Liver (tissue), 9 donors: Measurements from ENCODE around the gene NUDT22. TPM values are rescaled to one million over a fixed set of nuclear protein-coding genes. Genes with fewer than 3 reads are reported as not detected.

Source experiments
- DNase-seq: peaks from one replicate; pipeline ENCODE4 v3.0.0-alpha.2; 2017; ENCODE audit warnings: low spot score
- H3K27ac ChIP-seq, 2 donors: one replicate each; pipeline ENCODE4 v1.7.0; 2013; ENCODE audit warnings: inconsistent platforms in 2 of 2, low read length in 2 of 2, control low read depth in 1 of 2, low read depth in 1 of 2, mild to moderate bottlenecking in 1 of 2
- H3K27me3 ChIP-seq, 4 donors: one replicate each; pipeline versions ENCODE4 v1.6.1 to v1.7.0; 2013; ENCODE audit warnings: low read length in 3 of 4, inconsistent platforms in 1 of 4, mild to moderate bottlenecking in 1 of 4, moderate library complexity in 1 of 4; ENCODE audit not compliant: control insufficient read depth in 4 of 4, insufficient read depth in 4 of 4
- H3K36me3 ChIP-seq, 4 donors: one replicate each; pipeline versions ENCODE4 v1.6.1 to v1.7.0; 2013; ENCODE audit warnings: low read length in 3 of 4, mild to moderate bottlenecking in 3 of 4, low read depth in 1 of 4, moderate library complexity in 1 of 4; ENCODE audit not compliant: control insufficient read depth in 4 of 4, insufficient read depth in 3 of 4
- H3K4me1 ChIP-seq, 4 donors: one replicate each; pipeline versions ENCODE4 v1.6.1 to v1.7.0; 2013; ENCODE audit warnings: low read length in 3 of 4, mild to moderate bottlenecking in 3 of 4, moderate library complexity in 1 of 4; ENCODE audit not compliant: control insufficient read depth in 4 of 4, insufficient read depth in 4 of 4
- H3K4me3 ChIP-seq, 3 donors: one replicate each; pipeline versions ENCODE4 v1.6.1 to v1.7.0; 2013; ENCODE audit warnings: low read length in 3 of 3, control low read depth in 1 of 3, low read depth in 1 of 3, mild to moderate bottlenecking in 1 of 3
- H3K9ac ChIP-seq, 2 donors: one replicate each; pipeline ENCODE4 v1.7.0; 2013; ENCODE audit warnings: low read length in 2 of 2, mild to moderate bottlenecking in 2 of 2, moderate library complexity in 2 of 2, control low read depth in 1 of 2, low read depth in 1 of 2
- H3K9me3 ChIP-seq, 4 donors: one replicate each; pipeline versions ENCODE4 v1.6.1 to v1.7.0; 2013; ENCODE audit warnings: low read length in 3 of 4; ENCODE audit not compliant: control insufficient read depth in 4 of 4
- ATF3 ChIP-seq: IDR thresholded peaks from 2 replicates; pipeline ENCODE4 v1.6.1; 2016; ENCODE audit warnings: antibody characterized with exemption
- CTCF ChIP-seq: fragments of 150-350 bp; IDR thresholded peaks from 2 replicates; pipeline ENCODE4 v1.5.1; 2017; ENCODE audit warnings: improper control_type of control experiment, low read depth, low read length; ENCODE audit not compliant: missing input control
- EGR1 ChIP-seq, 2 donors: IDR thresholded peaks; 2 replicates each; pipeline ENCODE4 v1.6.1; 2016 to 2018; ENCODE audit warnings: antibody characterized with exemption in 2 of 2, low read depth in 2 of 2
- FOXA1 ChIP-seq: IDR thresholded peaks from 2 replicates; pipeline ENCODE4 v1.6.1; 2016; ENCODE audit warnings: antibody characterized with exemption
- FOXA2 ChIP-seq: IDR thresholded peaks from 2 replicates; pipeline ENCODE4 v1.6.1; 2016; ENCODE audit warnings: antibody characterized with exemption
- GABPA ChIP-seq, 2 donors: IDR thresholded peaks in 1 of 2; conservative IDR thresholded peaks in 1 of 2; 2 replicates each; pipeline ENCODE4 v1.6.1; 2016; ENCODE audit warnings: antibody characterized with exemption in 2 of 2, mild to moderate bottlenecking in 1 of 2, moderate library complexity in 1 of 2
- HNF4A ChIP-seq, 2 donors: conservative IDR thresholded peaks; 2 replicates each; pipeline ENCODE4 v1.6.1; 2016; ENCODE audit warnings: antibody characterized with exemption in 2 of 2, mild to moderate bottlenecking in 2 of 2
- MAX ChIP-seq: IDR thresholded peaks from 2 replicates; pipeline ENCODE4 v1.6.1; 2016; ENCODE audit warnings: antibody characterized with exemption
- NR2F2 ChIP-seq: IDR thresholded peaks from 2 replicates; pipeline ENCODE4 v1.6.1; 2016; ENCODE audit warnings: antibody characterized with exemption
- RAD21 ChIP-seq, 2 donors: IDR thresholded peaks; 2 replicates each; pipeline ENCODE4 v1.6.1; 2016; ENCODE audit warnings: antibody characterized with exemption in 2 of 2, mild to moderate bottlenecking in 2 of 2
- REST ChIP-seq: IDR thresholded peaks from 2 replicates; pipeline ENCODE4 v1.6.1; 2016; ENCODE audit warnings: antibody characterized with exemption, mild to moderate bottlenecking
- RXRA ChIP-seq, 2 donors: IDR thresholded peaks; 2 replicates each; pipeline ENCODE4 v1.6.1; 2017 to 2018; ENCODE audit warnings: antibody characterized with exemption in 2 of 2, mild to moderate bottlenecking in 1 of 2
- SP1 ChIP-seq: IDR thresholded peaks from 2 replicates; pipeline ENCODE4 v1.6.1; 2018; ENCODE audit warnings: antibody characterized with exemption, mild to moderate bottlenecking
- YY1 ChIP-seq: IDR thresholded peaks from 2 replicates; pipeline ENCODE4 v1.6.1; 2016; ENCODE audit warnings: antibody characterized with exemption, mild to moderate bottlenecking
- ZBTB33 ChIP-seq: IDR thresholded peaks from 2 replicates; pipeline ENCODE4 v1.6.1; 2016; ENCODE audit warnings: antibody characterized with exemption
- WGBS: extraction: QIAGEN DNeasy Blood & Tissue Kit; methylation state at CpG from one replicate; pipeline ENCODE4 v1.1.7; 2013; 5-methylcytosine and 5-hydroxymethylcytosine counted together
- polyA plus RNA-seq, 2 donors: library from polyadenylated mRNA; stranded (reverse) in 1 of 2; unstranded in 1 of 2; fragments of 200-250 nt in 1 of 2; fragments of >200 nt in 1 of 2; fragmentation: Nextera tagmentation in 1 of 2; extraction: Ambion mirVana in 1 of 2; gene quantifications; one replicate each; pipeline versions ENCODE4 v1.2.1 to v1.2.3, GENCODE V29; 2013 to 2015
- total RNA-seq, 2 donors: library from RNA; depleted of rRNA; stranded (reverse); fragments of >200 nt; gene quantifications; one replicate each; pipeline ENCODE4 v1.2.3, GENCODE V29; 2014
- donor health status: healthy.
- donor health status: healthy.
- donor health status: healthy.
- donor health status: healthy.
- donor health status: healthy.

The NUDT22 gene
- total and polyA plus RNA-seq, 4 donors: 20.0 to 47.8 (median 41.2) TPM

- Histone ChIP-seq H3K36me3 (peaks cover 0 to 6% (median 4%) of the 10 kb centered on the region in 4 donors), H3K27ac (no peak overlapping the region), H3K4me3 (no peak overlapping the region), H3K4me1 (peaks cover 15 to 58% (median 44%) of the 10 kb centered on the region in 4 donors), H3K9me3 (no peaks in the 10 kb centered on the region), H3K27me3 (no peaks in the 10 kb centered on the region), H3K9ac (no peak overlapping the region)
- TF ChIP-seq NR2F2: no peak
- no peak for TF ChIP-seq ATF3
- no peak for TF ChIP-seq HNF4A (conservative IDR thresholded peaks at IDR 0.05)
- TF ChIP-seq CTCF: no peak
- TF ChIP-seq REST: no peak
- no peak for TF ChIP-seq SP1
- no peak for TF ChIP-seq RXRA (IDR thresholded peaks at IDR 0.05)
- no peak for TF ChIP-seq GABPA (IDR thresholded peaks at IDR 0.05 in 1 of 2, conservative IDR thresholded peaks at IDR 0.05 in 1 of 2)
- TF ChIP-seq RAD21 (IDR thresholded peaks at IDR 0.05): no peak
- TF ChIP-seq MAX: no peak
- TF ChIP-seq ZBTB33: no peak
- no peak for TF ChIP-seq FOXA1
- no peak for TF ChIP-seq EGR1 (IDR thresholded peaks at IDR 0.05; ENCODE audit: low read depth in 2 of 2)
- no peak for DNase-seq
- 92% methylated on average over 8 of the region's 8 CpGs for WGBS
Measured at GRCh38 chr11:64243236-64243854, 17.3 kb downstream of the NUDT22 start.

GRCh38 chr11:64244107-64244506, 18.0 kb downstream of the NUDT22 start:
- Histone ChIP-seq H3K9me3 (no peaks in the 10 kb centered on the region), H3K4me3 (no peak overlapping the region), H3K9ac (no peak overlapping the region), H3K4me1 (peaks cover 16 to 57% (median 42%) of the 10 kb centered on the region in 4 donors), H3K36me3 (peaks cover 0 to 6% (median 4%) of the 10 kb centered on the region in 4 donors), H3K27ac (no peak overlapping the region), H3K27me3 (no peaks in the 10 kb centered on the region)
- DNase-seq: no peak
- 58% methylated on average over 5 of the region's 5 CpGs for WGBS
- TF ChIP-seq RAD21 (IDR thresholded peaks at IDR 0.05) (no peak), RXRA (IDR thresholded peaks at IDR 0.05) (no peak), FOXA1 (no peak), YY1 (no peak), ATF3 (no peak), ZBTB33 (no peak), CTCF (no peak), SP1 (no peak), HNF4A (conservative IDR thresholded peaks at IDR 0.05) (no peak), NR2F2 (no peak), FOXA2 (no peak)
